HG02840 (cell line): Measurements from ENCODE around the gene UBE4B.

Experiments used
- ATAC-seq: cut with Tn5 transposase; IDR thresholded peaks from one replicate; pipeline ENCODE4 v1.9.1; 2021; ENCODE audit warnings: mild to moderate bottlenecking, moderate library complexity, moderate number of reproducible peaks; ENCODE audit not compliant: unreplicated experiment, low FRiP score

Gene UBE4B

DNA sequence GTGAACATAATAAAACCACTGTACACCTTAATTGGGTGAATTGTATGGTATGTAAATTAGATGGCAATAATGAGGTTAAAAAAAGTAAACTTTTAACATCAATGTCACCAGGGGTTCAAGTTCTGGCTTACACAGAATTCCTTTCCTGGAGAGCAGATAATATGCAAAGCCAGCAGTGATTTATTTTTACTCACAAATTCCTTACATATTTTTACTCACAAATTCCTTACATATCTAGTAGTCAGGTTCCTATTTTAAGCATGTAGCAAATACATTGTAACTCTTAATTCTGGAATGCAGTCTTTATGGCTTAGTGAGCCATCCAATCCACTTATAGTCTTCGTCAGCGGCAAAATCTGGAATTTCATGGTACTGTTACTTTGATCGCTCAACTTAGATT, 1.3 kb upstream of the UBE4B start:
- no peak for ATAC-seq

DNA sequence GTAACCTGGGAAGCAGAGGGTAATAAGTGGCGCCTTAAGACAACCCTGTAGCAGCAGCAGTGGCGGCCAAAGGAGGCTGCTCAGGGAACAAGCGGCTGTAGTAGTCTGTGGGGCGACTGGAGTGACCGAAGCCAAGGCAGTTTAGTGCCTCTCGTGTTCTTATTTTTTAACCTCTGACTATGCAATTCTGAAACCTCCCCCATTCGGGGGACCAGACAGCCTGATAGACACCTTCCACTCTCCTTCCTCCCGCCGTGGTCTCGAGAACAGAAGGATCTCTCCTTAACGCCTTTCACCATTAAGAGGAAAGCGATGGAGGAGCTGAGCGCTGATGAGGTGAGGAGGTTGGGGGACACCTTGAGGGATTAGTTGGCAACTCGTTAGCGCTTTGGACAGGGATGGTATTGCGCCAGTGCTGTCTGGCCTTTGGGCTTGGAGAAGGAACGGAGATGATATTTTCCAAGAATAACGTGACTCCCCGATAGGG, 644 bp downstream of the UBE4B start:
- no peak for ATAC-seq

DNA sequence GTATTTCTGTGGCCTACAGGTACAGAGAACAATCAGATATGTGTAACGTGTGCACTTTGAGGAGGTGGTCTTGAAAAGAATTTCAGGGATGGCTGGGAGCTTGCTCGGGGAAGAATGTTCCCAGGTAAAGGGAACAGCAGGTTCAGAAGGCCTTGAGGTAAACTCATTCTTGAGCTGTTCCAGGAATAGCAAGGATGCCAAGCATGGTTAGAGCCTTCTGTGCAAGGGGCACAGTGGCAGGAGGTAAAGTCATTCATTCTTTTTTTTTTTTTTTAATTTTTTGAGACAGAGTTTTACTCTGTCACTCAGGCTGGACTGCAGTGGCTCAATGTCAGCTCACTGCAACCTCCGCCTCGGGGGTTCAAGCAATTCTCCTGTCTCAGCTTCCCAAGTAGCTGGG, 10.0 kb downstream of the UBE4B start:
- ATAC-seq, result no peak

DNA sequence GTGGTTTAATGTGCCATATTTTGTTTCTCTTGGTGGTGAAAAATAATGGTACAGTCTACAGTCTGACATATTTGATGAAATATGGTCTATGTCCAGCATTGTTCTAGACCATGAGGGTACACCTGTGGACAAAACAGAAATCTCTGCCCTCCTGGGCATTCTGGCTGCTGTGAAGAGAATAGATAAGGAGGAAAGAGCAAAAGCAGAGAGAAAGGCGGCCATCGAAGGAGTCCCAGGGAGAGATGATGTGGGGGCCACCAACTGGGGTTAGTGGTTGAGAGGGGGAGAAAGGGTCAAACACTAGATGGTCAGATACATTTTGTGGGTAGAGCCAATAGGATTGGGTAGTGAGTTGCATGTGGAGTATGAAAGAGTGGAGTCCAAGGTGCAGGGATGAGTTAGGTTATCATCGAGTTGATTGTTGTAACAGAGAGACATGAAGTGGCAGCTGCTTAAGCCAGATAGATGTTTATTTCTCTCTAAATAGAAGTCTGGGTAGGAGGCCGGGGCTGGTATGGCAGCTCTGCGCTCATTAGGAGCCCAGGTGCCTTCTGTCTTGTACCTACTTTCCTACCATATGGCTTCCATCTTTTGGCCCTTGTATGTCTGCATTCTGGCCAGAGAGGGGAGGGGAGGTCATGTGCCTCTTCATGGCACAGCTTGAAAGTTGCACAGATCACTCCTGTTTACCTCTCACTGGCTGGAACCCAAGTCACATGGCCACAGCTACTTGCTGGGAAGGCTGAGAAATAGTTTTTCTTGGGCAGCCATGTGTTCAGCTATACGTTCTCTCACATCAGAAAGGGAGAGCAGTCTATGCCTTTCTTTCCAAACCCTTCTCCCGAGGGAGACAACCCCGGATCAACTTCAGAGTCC, 13.0 kb downstream of the UBE4B start:
- ATAC-seq, result no peak

DNA sequence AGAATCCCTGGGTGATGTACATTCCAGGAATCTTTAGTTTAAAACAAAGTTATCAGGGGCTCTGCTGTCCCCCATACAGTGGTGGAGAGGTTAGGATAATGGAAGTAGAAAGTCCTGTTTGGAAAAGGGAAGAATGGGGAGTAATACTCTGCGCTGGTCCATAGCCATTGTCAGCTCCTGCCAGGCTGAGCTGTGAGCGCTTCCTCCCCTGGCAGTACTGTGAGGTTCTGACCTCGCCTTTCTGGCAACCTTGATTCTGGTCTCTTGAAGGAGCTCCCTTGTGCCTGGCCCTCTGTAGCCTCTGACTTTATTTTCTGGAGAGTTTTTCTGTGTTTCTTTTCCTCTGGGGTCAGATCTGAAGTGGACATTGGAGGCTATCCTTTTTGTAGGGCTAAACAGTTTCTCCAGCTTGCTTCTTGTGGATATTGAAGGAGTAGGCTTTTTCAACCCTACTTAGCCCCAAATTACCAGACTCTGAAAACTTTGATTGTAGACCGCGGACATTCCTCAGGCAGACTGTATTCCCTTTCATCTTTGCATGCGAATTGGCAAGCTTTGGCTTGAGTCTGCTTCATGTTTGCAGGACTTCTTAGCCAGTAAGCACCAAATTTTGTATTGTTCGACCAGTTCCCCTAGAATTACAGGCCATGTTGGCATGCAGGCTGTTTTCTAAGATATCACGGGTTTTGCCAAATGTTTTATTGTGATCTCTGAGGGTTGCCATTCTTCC, 13.8 kb downstream of the UBE4B start:
- no peak for ATAC-seq

DNA sequence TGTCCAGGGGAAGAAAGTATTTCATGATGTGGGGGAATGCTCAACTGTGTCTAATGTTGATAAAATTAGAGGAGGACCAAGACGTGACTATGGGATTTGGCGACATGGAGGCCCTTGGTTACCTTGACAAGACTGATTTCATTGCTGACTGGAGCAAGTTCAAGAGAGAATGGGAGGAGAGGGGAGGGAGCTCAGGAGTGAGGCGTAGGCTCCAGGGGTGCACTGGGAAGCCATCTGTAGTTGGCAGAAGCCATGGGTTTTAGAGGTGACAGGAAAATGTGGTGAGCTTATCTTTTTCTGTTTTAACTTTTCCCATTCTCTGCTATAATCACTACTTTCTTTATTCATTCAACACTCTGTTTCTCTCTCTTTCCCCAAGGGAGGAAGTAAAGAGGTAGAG, 15.8 kb downstream of the UBE4B start:
- ATAC-seq, result no peak

DNA sequence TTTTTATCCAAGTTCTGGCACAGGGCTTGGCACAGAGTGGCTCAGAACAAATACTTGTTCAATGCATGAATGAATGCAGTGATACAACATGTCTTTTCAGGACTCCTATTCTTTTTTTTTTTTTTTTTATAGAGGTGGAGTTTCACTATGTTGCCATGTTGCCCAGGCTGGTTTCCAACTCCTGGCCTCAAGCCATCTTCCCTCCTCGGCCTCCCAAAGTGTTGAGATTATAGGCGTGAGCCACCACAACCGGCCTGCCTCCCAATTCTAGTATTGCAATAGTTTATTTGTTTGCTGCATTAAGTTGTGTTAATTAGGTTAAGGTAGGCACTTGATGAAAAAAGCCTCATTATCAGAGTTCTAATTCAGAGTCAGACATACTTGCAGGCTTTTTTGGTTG, 17.9 kb downstream of the UBE4B start:
- no peak for ATAC-seq

DNA sequence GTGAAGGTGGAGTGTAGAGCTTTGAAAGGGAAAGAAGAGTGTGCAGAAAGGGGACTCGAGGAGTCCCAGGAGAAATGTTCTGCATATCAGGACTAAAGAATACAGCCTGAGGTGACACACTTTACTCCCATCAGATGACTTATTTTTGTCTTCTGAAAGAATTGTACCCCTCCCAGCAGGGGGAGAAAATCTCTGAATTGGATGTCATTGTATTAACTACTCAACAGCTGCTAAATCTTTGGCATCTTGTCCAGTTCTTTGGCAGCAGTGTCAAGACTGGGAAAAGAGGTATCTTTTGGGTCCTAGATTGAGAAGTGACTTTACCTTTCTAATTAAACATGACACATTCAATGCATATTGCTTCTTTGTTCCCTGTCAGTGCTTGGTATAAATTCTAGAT, 18.9 kb downstream of the UBE4B start:
- ATAC-seq, result no peak

DNA sequence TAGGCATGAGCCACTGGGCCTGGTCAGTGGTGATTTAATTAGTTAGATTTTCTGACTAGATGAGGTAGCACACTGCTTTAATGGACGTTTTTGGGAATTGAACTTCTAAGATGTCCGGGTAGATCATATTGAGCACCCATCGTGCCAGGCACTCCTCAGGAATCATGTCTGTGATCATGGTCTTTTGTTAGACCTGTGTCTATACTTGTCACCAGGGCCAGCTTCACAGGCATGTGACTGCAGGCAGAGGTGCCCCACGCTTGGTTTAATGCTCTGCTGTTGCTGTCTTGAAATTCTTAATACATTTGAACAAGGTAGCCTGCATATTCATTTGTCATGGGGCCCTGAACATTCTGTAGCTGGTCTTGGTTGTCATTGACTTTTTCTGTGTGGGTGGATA, 19.6 kb downstream of the UBE4B start:
- ATAC-seq, result no peak

DNA sequence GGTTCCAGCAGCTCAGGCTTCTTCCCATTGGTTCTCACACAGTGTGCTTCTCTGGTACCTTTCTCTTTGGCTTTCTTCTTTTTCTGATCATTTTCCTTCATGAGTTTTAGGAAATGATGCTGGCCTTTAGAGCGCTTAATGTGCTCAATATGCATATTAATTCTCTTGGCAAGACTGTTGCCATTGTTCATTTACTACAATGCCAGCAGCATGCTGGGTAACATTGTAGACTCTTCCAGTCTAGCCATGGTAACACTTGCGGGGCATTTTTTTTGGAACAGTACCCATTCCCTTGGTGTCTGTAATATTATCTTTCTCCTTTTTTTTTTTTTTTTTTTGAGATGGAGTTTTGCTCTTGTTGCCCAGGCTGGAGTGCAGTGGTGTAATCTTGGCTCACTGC, 21.7 kb downstream of the UBE4B start:
- ATAC-seq, result no peak

DNA sequence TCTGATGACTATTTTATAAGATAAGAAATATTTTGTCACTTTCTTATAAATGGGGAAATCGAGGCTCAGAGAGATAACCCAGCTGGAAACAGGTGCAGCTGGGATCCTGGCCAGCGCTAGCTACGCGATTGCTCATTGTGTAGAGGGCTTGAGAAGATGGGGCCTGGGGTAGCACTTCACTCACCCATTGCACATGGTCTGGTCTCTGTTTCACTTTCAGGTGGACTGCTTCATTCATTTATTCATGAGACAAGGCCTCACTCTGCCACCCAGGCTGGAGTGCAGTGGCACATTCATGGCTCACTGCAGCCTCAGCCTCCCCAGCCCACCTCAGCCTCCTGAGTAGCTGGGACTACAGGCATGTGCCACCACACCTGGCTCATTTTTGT, 23.8 kb downstream of the UBE4B start:
- ATAC-seq, result no peak

DNA sequence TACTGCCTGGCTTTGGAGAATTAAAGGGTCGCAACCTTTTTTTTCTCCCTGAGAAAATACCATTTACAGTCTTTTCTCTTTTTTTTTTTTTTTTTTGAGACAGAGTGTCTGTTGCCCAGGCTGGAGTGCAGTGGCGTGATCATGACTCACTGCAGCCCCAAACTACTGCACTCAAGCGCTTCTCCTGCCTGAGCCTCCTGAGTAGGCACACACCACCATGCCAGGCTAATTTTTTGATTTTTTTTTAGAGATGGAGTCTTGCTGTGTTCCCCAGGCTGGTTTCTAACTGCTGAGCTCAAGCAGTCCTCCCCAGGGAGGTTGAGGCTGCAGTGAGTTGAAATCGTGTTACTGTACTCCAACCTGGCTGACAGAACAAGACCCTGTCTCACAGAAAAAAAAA, 24.6 kb downstream of the UBE4B start:
- no peak for ATAC-seq

DNA sequence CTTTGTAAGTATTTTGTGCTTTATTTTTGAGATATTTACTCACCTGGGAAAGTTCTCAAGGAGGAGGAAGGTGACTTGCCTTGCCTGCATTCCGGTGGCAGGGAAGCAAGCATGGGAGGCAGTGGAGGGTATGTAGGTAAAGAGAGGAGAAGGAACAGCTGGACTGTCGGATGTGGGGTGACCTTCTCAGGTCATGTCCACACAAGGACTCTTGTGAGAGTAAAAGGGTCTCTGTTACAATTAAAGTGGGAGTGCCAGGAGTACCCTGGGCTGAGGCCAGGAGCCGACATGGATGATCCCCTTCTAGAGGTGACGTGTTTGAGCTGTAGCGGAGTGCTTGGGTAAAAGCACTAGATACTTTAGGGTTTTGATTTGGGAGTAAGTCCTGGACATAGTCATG, 25.0 kb downstream of the UBE4B start:
- ATAC-seq, result no peak

DNA sequence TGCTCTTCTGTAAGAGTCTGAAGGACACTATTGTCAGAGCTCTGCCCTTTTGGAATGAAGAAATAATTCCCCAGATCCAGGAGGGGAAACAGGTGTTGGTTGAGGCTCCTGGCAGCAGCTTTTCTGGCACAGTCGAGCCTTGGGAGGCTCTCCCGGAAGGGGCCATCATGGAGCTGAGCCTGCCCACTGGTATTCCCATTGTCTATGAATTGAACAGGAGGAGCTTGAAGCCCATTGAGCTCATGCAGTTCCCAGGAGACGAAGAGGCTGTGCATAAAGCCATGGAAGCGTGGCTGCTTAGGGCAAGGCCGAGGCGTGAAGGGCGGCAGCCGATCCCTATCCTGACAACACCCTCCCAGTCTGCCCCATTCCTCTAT, 26.6 kb downstream of the UBE4B start:
- no peak for ATAC-seq

DNA sequence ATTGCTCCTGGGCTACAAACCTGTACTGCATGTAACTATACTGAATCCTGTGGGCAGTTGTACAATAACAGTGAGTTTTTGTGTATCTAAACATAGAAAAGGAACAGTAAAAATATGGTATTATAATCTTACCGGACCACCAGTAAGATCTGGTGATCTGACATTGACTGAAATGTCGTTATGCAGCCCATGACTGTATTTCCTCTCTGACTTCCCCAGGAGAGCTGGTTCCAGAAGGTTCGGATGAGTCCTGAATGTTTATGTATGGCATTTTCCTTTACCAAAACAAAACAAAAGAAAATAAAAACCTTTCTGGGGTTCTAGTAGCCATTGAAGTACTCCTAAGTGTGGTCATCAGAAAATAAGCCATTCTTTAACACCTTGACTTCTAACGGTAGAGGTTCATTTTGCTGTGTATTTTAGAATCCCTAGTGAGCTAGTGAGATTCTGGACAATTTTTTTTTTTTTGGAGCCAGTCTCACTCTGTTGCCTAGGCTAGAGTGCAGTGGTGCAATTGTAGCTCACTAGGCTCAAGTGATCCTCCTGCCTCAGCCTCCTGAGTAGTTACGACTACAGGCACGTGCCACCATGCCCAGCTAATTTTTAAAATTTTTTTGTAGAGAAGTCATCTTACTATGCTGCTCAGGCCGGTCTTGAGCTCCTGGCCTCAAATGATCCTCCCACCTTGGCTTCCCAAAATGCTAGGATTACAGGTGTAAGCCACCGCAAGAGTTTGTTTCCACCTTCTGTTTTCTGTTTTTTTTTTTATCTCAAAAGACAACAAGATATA, 27.7 kb downstream of the UBE4B start:
- ATAC-seq, result no peak

DNA sequence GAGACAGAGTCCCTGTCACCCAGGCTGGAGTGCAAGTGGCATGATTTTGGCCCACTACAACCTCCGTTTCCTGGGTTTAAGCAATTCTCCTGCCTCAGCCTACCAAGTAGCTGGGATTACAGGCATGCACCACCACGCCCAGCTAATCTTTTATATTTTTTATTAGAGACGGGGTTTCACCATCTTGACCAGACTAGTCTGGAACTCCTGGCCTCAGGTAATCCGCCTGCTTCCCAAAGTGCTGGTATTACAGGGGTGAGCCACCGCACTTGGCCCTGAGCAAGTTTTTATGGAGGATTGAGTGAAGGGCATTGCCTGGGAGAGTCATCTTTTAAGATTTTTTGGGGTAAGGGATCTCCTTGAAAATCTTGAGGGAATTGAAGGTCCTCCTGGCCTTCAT, 28.5 kb downstream of the UBE4B start:
- ATAC-seq, result no peak

DNA sequence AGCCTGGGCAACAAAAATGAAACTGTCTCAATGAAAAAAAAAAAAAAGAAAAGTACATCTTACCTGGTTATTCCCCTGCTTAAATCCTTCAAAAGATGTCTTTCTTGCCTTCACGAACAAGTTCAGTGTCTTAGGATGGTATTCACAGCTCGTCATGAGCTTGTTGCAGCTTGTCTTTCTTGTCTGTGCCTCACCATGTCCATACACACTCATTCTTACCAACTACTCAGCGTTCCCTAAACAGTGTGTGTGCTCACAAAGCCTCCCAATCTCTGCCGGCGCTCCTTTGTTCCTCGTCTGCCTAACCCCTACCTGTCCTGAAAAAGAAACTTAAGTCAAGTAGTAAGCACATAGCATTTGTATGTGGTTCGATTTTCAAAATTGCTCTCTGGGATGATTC, 31.1 kb downstream of the UBE4B start:
- ATAC-seq, result no peak

DNA sequence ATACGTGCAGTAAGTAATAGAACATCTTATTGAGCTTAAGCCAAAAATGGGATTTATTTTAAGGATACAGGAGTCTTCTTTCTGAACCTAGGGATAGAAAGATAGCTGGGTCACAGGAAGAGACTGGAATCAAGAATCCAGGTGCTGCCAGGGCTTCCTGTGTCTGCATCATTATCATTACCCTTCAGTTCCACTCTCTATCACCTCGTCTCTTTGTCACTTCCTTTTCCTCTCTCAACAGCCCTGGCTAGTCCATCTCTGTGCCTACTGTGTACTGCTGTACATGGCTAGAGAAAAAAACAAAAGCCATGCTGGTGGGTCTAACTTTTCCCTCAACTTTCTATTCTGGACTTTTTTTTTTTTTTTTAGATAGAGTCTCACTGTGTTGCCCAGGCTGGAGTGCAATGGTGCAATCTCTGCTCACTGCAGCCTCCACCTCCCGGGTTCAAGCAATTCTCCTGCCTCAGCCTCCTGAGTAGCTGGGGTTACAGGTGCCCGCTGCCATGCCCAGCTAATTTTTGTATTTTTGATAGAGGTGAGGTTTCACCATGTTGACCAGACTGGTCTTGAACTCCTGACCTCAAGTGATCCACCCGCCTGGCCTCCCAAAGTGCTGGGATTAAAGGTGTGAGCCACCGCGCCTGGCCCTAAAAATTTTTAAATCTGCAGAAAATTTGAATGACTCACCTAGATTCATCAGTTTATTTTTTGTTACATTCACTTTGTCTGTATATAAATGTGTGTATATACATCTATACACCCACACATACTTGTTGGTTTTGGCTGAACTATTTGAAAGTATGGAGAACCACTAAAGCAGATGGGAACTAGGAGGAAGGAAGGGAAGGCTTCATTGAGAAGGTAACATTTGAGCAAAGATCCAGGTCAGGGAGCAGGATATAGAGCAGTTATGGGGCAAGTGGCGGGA, 31.9 kb downstream of the UBE4B start:
- no peak for ATAC-seq

DNA sequence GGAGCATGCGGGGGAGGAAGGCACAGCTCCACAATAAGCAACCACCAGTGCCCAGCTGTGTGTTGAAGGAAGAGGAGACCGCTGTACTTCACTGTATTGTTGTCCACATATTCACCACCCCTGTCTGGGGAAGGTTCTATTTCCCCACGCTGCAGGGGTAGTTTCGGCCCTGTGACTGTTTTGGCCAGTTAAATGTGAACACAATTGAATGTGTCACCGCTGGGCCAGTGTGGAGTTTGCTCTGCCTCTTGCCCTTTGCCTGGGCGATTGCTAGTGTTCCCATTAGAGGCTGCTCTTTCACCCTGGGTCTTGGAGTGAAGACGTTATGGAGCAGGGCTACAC, 32.6 kb downstream of the UBE4B start:
- ATAC-seq, result no peak

DNA sequence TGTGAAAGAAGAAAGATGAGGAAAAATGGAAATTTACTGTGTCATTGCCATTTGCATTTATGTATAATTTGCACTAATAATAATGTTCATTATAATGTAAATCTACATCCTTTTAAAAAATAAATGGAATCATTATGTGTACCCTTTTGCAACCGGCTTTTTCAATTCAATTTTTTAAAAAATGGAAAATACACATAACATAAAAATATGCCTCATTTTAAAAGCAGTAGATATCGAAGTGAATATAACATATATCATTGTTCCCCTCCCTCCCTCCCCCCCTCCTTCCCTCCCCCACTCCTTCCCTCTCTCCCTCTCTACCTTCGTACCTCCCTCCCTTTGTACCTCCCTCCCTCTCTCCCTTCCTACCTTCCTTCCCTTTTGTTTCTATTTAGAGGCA, 33.0 kb downstream of the UBE4B start:
- no peak for ATAC-seq
